Endothelial cell of umbilical vein (primary cell): ENCODE results near the gene C4A. TPM values are rescaled to one million over a fixed set of nuclear protein-coding genes. Genes with fewer than 3 reads are reported as not detected.
A peak's percentile ranks its signal among the peaks of the same experiment; 100 is the strongest.
"Not testable (repeated sequence)": the region's sequence is repeated elsewhere in the genome, so short reads cannot be mapped to it uniquely, and the experiment has no call there.

Experiments
- Bru-seq: library from RNA; stranded (reverse); fragments of 400-500 nt; gene quantifications from one replicate; lab custom pipeline; 2021; lab: Mats Ljungman, UMichigan
- BruChase-seq, 2 experiments: library from RNA; stranded (reverse); fragments of 400-500 nt; gene quantifications; one replicate each; lab custom pipeline; 2021; lab: Mats Ljungman, UMichigan
- BruUV-seq: library from RNA; stranded (reverse); fragments of 400-500 nt; replicated peaks from 2 replicates; lab custom pipeline; 2021; lab: Mats Ljungman, UMichigan
- CTCF ChIA-PET: fragments of 300-600, 350-600 bp; sonication (Branson Sonifier 250); formaldehyde crosslinking; loops from one replicate; lab custom pipeline; 2021; ENCODE audit warnings: antibody characterized with exemption, inconsistent platforms; lab: Charles Lee
- POLR2A ChIA-PET: fragments of 300-600, 350-600 bp; sonication (Branson Sonifier 250); formaldehyde crosslinking; loops from one replicate; lab custom pipeline; 2021; ENCODE audit warnings: antibody characterized with exemption, inconsistent platforms; lab: Charles Lee
- DNase-seq: peaks from one replicate; pipeline ENCODE4 v3.0.0-alpha.2; 2011; ENCODE audit warnings: low read depth, low spot score
- FAIRE-seq: peaks from 2 replicates; lab custom pipeline; 2011; peaks lifted over from hg19 to GRCh38; lab: Jason Lieb, UNC
- H2AFZ ChIP-seq: 2 replicates; pipeline ENCODE4 v1.6.0; 2012; ENCODE audit warnings: low read depth, low read length, control low read depth, inconsistent platforms
- H3K27ac ChIP-seq: 2 replicates; pipeline ENCODE4 v1.5.1; 2011; ENCODE audit warnings: low read depth, mild to moderate bottlenecking, control low read depth, low read length, moderate library complexity; ENCODE audit not compliant: insufficient read depth
- H3K27me3 ChIP-seq, 2 experiments: 2 replicates each; pipeline versions ENCODE4 v1.6.0 to v1.6.1; 2011; ENCODE audit warnings: low read length in 2 of 2, mixed read lengths in 1 of 2; ENCODE audit not compliant: control insufficient read depth in 2 of 2, insufficient read depth in 2 of 2
- H3K36me3 ChIP-seq, 2 experiments: 2 replicates in 1 of 2; 3 replicates in 1 of 2; pipeline ENCODE4 v1.5.1; 2011; ENCODE audit warnings: low read length in 2 of 2, mild to moderate bottlenecking in 1 of 2, moderate library complexity in 1 of 2; ENCODE audit not compliant: control insufficient read depth in 2 of 2, insufficient read depth in 2 of 2; ENCODE audit errors: extremely low read depth in 1 of 2
- H3K4me1 ChIP-seq: 3 replicates; pipeline ENCODE4 v1.5.1; 2011; ENCODE audit warnings: mild to moderate bottlenecking, low read length; ENCODE audit not compliant: control insufficient read depth, insufficient read depth; ENCODE audit errors: extremely low read depth
- H3K4me2 ChIP-seq: 2 replicates; pipeline ENCODE4 v1.6.1; 2011; ENCODE audit warnings: low read length, control low read depth, mixed read lengths; ENCODE audit not compliant: insufficient read depth
- H3K4me3 ChIP-seq, 3 experiments: fragments of 200-600 bp in 1 of 3; sonication (generic), shearing (Covaris generic) in 1 of 3; replicated peaks in 1 of 3; 2 replicates each; pipeline ENCODE4 v1.5.1; 2011 to 2016; ENCODE audit warnings: control low read depth in 3 of 3, low read length in 3 of 3, mild to moderate bottlenecking in 2 of 3, inconsistent platforms in 1 of 3, low read depth in 1 of 3, moderate library complexity in 1 of 3; ENCODE audit not compliant: insufficient read depth in 1 of 3
- H3K79me2 ChIP-seq: 2 replicates; pipeline ENCODE4 v1.6.0; 2012; ENCODE audit warnings: low read length, inconsistent platforms; ENCODE audit not compliant: control insufficient read depth, insufficient read depth
- H3K9ac ChIP-seq: replicated peaks from 2 replicates; pipeline ENCODE3; 2011; ENCODE audit warnings: low read length, control low read depth; ENCODE audit not compliant: insufficient read depth; ENCODE audit errors: extremely low read depth
- H3K9me1 ChIP-seq: replicated peaks from 3 replicates; pipeline ENCODE4 v1.6.0; 2011; ENCODE audit warnings: mild to moderate bottlenecking, low read length; ENCODE audit not compliant: control insufficient read depth, insufficient read depth; ENCODE audit errors: extremely low read depth
- H3K9me3 ChIP-seq: replicated peaks from 2 replicates; pipeline ENCODE4 v1.5.1; 2012; ENCODE audit warnings: low read length, inconsistent platforms; ENCODE audit not compliant: control insufficient read depth, insufficient read depth
- H4K20me1 ChIP-seq: replicated peaks from 2 replicates; pipeline ENCODE3; 2011; ENCODE audit warnings: mild to moderate bottlenecking, low read length; ENCODE audit not compliant: control insufficient read depth, insufficient read depth; ENCODE audit errors: extremely low read depth
- dilution Hi-C: fragments of 300-500 bp; cut with MboI; formaldehyde crosslinking; loops from one replicate; pipeline ENCODE4 v1.15.0; 2019; ENCODE audit warnings: low sequenced_read_pairs; ENCODE audit not compliant: extremely low pct_ligation_motif_present
- intact Hi-C: fragments of 100-400 bp; cut with micrococcal nuclease; formaldehyde crosslinking; loops from one replicate; pipeline ENCODE4 v1.10.0; 2022
- long read RNA-seq: library from polyadenylated mRNA; stranded (forward); transcript quantifications from one replicate; pipeline ENCODE4 v2.0.0, GENCODE V29; 2021
- polyA minus RNA-seq, 3 experiments: library from RNA; depleted of rRNA, polyadenylated mRNA; stranded (reverse); fragments of >200 nt; gene quantifications; 1 replicate in 1 of 3; 2 replicates in 2 of 3; pipeline ENCODE4 v1.2.3, GENCODE V29; 2011
- polyA plus RNA-seq, 4 experiments: library from polyadenylated mRNA; depleted of rRNA in 3 of 4; stranded (reverse) in 3 of 4; unstranded in 1 of 4; fragments of >200 nt; gene quantifications; 2 replicates each; pipeline versions ENCODE4 v1.2.1 to v1.2.3, GENCODE V29; 2011 to 2012; ENCODE audit warnings: missing spikeins in 1 of 4
- total RNA-seq: library from RNA; stranded (reverse); gene quantifications from 2 replicates; pipeline ENCODE4 v1.2.3, GENCODE V29; 2021

Gene C4A
- total RNA-seq: 4.1 and 5.2 TPM in 2 replicates
- polyA plus RNA-seq: 4.4 and 5.7 TPM in 2 replicates
- 1.3 and 2.8 TPM in 2 replicates for polyA plus RNA-seq (2011; cell fraction: cytosol; rRNA removed)
- 27.8 and 37.6 TPM in 2 replicates for polyA plus RNA-seq (2011; cell fraction: nucleus; rRNA removed)
- polyA plus RNA-seq (2012): 1.0 and 2.1 TPM in 2 replicates
- 5.8 and 7.4 TPM in 2 replicates for polyA minus RNA-seq
- polyA minus RNA-seq (2011; cell fraction: cytosol; rRNA and poly(A)+ RNA removed): 1.4 TPM
- 6.4 and 17.8 TPM in 2 replicates for polyA minus RNA-seq (2011; cell fraction: nucleus; rRNA and poly(A)+ RNA removed)
- percentile 13 among the genes with signal in this experiment for Bru-seq, nascent RNA
- percentile 24 among the genes with signal in this experiment for BruChase-seq, experiment 1, labeled RNA remaining after a 6-hour chase
- percentile 14 among the genes with signal in this experiment for BruChase-seq, experiment 2, labeled RNA remaining after a 2-hour chase
- long read RNA-seq, partial matches to known transcripts: 0 of 3 reads
- long read RNA-seq, other reads (novel, unspliced or antisense): 3 of 3 reads

GRCh38 chr6:31981744-31982143, at the start of gene C4A:
Gene C4A (plus strand): TSS chr6:31982057. CDS start chr6:31982108, 51 bp downstream.
- H2AFZ ChIP-seq, CTCF ChIA-PET, H3K4me2 ChIP-seq, H4K20me1 ChIP-seq, BruUV-seq, FAIRE-seq, H3K4me1 ChIP-seq, dilution Hi-C loops, H3K9ac ChIP-seq, H3K79me2 ChIP-seq, H3K27ac ChIP-seq, H3K9me1 ChIP-seq, POLR2A ChIA-PET, H3K4me3 ChIP-seq, H3K9me3 ChIP-seq, H3K27me3 ChIP-seq, intact Hi-C loops, DNase-seq: not testable (repeated sequence)
- peaks cover 0 to 10% of the 10 kb centered on the region in 2 experiments for H3K36me3 ChIP-seq

DNA sequence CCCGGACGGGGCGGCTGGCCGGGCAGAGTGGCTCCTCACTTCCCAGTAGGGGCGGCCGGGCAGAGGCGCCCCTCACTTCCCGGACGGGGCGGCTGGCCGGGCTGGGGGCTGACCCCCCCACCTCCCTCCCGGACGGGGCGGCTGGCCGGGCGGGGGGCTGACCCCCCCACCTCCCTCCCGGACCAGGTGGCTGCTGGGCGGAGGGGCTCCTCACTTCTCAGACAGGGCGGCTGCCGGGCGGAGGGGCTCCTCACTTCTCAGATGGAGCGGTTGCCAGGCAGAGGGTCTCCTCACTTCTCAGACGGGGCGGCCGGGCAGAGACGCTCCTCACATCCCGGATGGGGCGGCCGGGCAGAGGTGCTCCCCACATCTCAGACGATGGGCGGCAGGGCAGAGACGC, 49.7 kb upstream of the C4A start:
- DNase-seq, H2AFZ ChIP-seq, BruUV-seq, H3K4me3 ChIP-seq, H4K20me1 ChIP-seq, POLR2A ChIA-PET, CTCF ChIA-PET, H3K27ac ChIP-seq, H3K79me2 ChIP-seq, H3K9me3 ChIP-seq, H3K9ac ChIP-seq, H3K36me3 ChIP-seq, H3K4me2 ChIP-seq, intact Hi-C loops, H3K4me1 ChIP-seq, H3K9me1 ChIP-seq, dilution Hi-C loops, FAIRE-seq: not testable (repeated sequence)
- peaks cover 6 to 11% of the 10 kb centered on the region in 2 experiments for H3K27me3 ChIP-seq
